ENCODE measurements around the gene PDK3. TPM values are rescaled to one million over a fixed set of nuclear protein-coding genes. Genes with fewer than 3 reads are reported as not detected.

The PDK3 gene
- total and polyA plus RNA-seq, 10 donors, result 4.3 to 53.0 (median 30.1) TPM

DNA sequence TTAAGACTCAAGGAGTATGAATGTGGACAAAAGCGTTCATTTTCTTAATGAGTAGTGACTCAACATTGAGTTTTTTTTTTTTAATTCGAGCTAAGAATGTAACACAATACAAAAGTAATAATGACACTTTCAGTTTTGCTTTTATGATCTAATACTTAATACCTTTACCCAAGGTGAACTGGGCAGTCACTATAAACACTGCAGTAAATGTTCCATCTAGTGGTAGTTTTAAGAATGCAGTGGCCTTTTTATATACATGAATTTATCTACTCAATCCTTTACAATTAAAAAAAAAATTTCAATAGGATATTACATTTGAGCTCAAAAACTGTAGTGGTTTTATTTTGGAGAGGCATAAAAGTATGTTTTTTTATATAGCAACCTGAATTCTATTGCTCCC, 33.9 kb downstream of the PDK3 start:
- peaks cover 0 to 26% (median 1%) of the 10 kb centered on the region in 6 donors for H3K4me1 ChIP-seq
- H3K9me3 ChIP-seq, result no peaks in the 10 kb centered on the region
- WGBS, 5 donors, result 35 to 63% (median 42%) methylated on average over 2 of the region's 2 CpGs
- TF ChIP-seq POLR2A (IDR thresholded peaks at IDR 0.05) (no peak), POLR2AphosphoS5 (IDR thresholded peaks at IDR 0.05) (no peak)
- TF ChIP-seq, protein P1, sequence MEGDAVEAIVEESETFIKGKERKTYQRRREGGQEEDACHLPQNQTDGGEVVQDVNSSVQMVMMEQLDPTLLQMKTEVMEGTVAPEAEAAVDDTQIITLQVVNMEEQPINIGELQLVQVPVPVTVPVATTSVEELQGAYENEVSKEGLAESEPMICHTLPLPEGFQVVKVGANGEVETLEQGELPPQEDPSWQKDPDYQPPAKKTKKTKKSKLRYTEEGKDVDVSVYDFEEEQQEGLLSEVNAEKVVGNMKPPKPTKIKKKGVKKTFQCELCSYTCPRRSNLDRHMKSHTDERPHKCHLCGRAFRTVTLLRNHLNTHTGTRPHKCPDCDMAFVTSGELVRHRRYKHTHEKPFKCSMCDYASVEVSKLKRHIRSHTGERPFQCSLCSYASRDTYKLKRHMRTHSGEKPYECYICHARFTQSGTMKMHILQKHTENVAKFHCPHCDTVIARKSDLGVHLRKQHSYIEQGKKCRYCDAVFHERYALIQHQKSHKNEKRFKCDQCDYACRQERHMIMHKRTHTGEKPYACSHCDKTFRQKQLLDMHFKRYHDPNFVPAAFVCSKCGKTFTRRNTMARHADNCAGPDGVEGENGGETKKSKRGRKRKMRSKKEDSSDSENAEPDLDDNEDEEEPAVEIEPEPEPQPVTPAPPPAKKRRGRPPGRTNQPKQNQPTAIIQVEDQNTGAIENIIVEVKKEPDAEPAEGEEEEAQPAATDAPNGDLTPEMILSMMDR (IDR thresholded peaks at IDR 0.05 in 8 of 11, conservative IDR thresholded peaks at IDR 0.05 in 3 of 11), result peak; percentile 21 to 69 (median 53)
- H3K27ac ChIP-seq, result peak overlapping the region in 1 of 8 donors; percentile 40
- H3K27me3 ChIP-seq (replicated peaks in 1 of 7), result no peaks in the 10 kb centered on the region
- intact Hi-C loops (cut with DNase I; ENCODE audit: low total_unique reads), result no loop called here
- H3K4me3 ChIP-seq, result no peak overlapping the region
- DNase-seq, result no peak
- H3K36me3 ChIP-seq, result peaks cover 0 to 42% (median 3%) of the 10 kb centered on the region in 6 donors

GRCh38 chrX:24506082-24506481, 41.0 kb downstream of the PDK3 start:
- intact Hi-C loops (cut with DNase I; ENCODE audit: low total_unique reads), result no loop called here
- 49 to 77% (median 70%) methylated on average over 1 of the region's 1 CpG for WGBS, 5 donors

GRCh38 chrX:24508375-24508774, 43.3 kb downstream of the PDK3 start:
- intact Hi-C loops (cut with DNase I; ENCODE audit: low total_unique reads), result no loop called here
- WGBS, 5 donors, result 84 to 95% (median 87%) methylated on average over 7 to 8 of the region's 8 CpGs

More at GRCh38 chrX:24506082-24506481, 41.0 kb downstream of the PDK3 start:
- Histone ChIP-seq H3K27me3 (replicated peaks in 1 of 7) (no peaks in the 10 kb centered on the region), H3K27ac (no peak overlapping the region), H3K9me3 (no peaks in the 10 kb centered on the region), H3K4me1 (no peaks in the 10 kb centered on the region), H3K36me3 (peaks cover 0 to 88% (median 4%) of the 10 kb centered on the region in 6 donors), H3K4me3 (no peak overlapping the region)
- no peak for DNase-seq
- TF ChIP-seq POLR2A (IDR thresholded peaks at IDR 0.05) (no peak), POLR2AphosphoS5 (IDR thresholded peaks at IDR 0.05) (no peak)
- TF ChIP-seq, protein P1 (IDR thresholded peaks at IDR 0.05 in 8 of 11, conservative IDR thresholded peaks at IDR 0.05 in 3 of 11), result no peak

GRCh38 chrX:24513416-24513815, 48.3 kb downstream of the PDK3 start:
- DNase-seq, result no peak
- no peaks in the 10 kb centered on the region for H3K4me1 ChIP-seq
- no peaks in the 10 kb centered on the region for H3K27me3 ChIP-seq (replicated peaks in 1 of 7)
- 54 to 78% (median 71%) methylated on average over 5 of the region's 5 CpGs for WGBS, 5 donors
- no peak for TF ChIP-seq POLR2AphosphoS5 (IDR thresholded peaks at IDR 0.05)
- TF ChIP-seq POLR2A (IDR thresholded peaks at IDR 0.05), result no peak
- TF ChIP-seq, protein P1 (IDR thresholded peaks at IDR 0.05 in 8 of 11, conservative IDR thresholded peaks at IDR 0.05 in 3 of 11), result no peak
- intact Hi-C loops (cut with DNase I; ENCODE audit: low total_unique reads), result no loop called here
- H3K4me3 ChIP-seq, result no peak overlapping the region
- no peak overlapping the region for H3K27ac ChIP-seq
- H3K9me3 ChIP-seq, result no peaks in the 10 kb centered on the region
- H3K36me3 ChIP-seq, result peaks cover 0 to 54% (median 5%) of the 10 kb centered on the region in 6 donors

More at GRCh38 chrX:24508375-24508774, 43.3 kb downstream of the PDK3 start:
- no peak for DNase-seq
- no peak for TF ChIP-seq POLR2AphosphoS5 (IDR thresholded peaks at IDR 0.05)
- TF ChIP-seq, protein P1 (IDR thresholded peaks at IDR 0.05 in 8 of 11, conservative IDR thresholded peaks at IDR 0.05 in 3 of 11), result no peak
- no peak for TF ChIP-seq POLR2A (IDR thresholded peaks at IDR 0.05)
- H3K9me3 ChIP-seq, result no peaks in the 10 kb centered on the region
- no peaks in the 10 kb centered on the region for H3K4me1 ChIP-seq
- no peak overlapping the region for H3K4me3 ChIP-seq
- H3K27ac ChIP-seq, result no peak overlapping the region
- peaks cover 0 to 86% (median 5%) of the 10 kb centered on the region in 6 donors for H3K36me3 ChIP-seq
- H3K27me3 ChIP-seq (replicated peaks in 1 of 7), result no peaks in the 10 kb centered on the region

All from spleen (tissue), 11 donors.